Measurements from ENCODE around the gene WDR46.

Gene WDR46

DNA sequence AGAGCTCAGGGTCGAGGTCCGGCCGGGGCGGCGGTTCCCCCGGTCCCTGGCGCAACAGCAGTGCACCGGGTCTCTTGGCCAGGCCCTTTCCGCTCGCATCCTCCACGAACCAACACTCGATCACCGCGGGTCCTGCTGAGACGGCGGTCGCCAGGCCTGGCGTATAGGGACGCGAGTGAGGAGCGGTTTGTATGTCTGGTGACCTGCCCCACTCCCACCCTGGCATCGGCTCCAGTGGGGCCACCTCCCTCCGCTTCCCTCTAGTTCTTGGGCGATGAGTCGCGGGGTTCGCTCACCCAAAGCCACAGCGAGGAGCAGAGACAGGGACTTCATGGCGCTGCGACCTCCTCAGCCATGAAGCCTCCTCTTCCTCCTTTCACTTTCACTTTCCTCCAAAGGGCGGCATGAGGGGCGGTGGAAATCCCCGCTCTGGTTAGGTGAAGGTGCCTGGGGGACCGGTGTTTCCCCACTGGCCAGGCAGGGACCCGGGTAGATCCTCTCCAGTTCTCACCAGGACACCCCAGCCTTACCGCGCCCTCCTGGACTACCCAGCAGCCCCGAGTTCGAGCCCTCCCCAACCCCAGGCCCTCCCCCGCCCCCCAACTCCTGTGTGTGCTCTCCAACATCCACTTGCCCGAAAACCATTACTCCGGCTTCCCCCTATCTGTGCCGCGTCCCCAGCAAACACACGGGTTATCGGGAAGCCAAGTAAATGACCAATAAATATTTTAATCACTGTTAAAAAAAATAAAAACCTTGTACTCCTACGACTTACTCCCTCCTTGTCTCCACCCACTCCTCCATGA is 24.9 kb upstream of the WDR46 start, which contains the start of gene TAPBP:
Gene TAPBP, minus strand, starts transcription at position 370 of the 806 bp plus-strand sequence. Its CDS starts 37 bp downstream, at position 333.
- DNase-seq: peak; percentile 79

DNA sequence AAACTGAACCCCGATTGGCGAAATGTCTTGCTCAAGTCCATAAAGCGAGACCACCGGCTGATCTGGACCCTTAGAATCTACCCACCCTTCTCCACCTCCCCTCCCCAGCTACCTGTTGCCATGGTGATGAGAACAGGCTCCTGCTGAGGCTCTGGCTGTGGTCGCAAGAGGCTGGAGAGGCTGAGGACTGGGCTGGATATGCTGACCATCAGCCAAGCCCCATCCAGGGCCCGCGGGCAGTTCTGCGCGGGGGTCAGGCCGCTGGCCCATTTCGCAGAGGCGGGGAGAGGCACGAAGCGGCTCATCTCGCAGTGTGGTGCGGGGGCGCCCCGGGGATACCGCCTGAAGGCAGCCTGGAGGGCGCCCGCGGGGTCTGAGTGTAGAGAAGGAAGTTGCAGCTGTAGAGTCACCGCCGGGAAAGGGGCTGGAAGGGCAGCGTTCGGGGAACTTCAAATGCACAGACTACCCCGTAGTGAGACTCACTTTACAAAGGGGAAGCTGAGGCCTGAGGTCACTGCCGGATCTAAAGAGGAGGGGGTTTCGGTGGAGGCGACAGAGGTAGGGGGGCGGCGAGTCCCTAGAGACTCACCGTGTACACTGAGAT is 24.2 kb upstream of the WDR46 start:
- DNase-seq: peak; percentile 77

DNA sequence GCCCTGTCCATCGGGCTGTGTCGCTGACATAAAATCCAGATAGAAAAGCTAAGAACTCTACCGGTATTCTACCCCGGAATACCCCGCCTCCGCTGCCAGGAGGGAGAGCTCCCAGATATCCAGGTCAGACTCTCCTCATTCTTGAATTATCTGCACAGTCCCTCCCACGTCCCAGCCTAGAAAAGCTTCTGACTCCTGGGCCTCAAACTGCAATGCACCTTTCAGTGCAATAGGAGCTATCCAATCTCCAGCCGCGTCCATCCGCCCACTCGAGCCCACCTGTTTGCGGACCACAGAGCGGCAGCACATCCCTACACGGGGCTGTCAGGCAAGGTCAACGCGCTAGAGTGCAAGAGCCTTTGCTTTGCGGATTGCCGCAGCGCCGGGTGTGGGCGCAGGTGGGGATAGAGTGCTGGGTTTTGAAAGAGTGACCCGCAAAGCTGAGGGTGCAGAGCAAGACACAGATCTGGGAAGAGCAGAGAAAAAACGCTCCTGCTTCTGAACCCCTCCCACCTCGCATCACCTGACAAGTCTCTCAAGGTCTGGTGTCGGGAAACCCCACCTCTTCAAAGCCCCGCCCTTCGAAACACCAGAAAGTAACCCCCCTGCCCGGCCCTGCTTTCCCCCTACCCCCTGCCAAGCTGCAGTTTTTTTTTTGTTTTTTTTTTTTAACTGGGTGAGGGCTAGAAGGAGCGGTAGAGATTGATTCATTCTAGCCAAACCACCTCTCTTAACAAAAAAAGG is 23.5 kb upstream of the WDR46 start:
- peak; percentile 89 for DNase-seq

DNA sequence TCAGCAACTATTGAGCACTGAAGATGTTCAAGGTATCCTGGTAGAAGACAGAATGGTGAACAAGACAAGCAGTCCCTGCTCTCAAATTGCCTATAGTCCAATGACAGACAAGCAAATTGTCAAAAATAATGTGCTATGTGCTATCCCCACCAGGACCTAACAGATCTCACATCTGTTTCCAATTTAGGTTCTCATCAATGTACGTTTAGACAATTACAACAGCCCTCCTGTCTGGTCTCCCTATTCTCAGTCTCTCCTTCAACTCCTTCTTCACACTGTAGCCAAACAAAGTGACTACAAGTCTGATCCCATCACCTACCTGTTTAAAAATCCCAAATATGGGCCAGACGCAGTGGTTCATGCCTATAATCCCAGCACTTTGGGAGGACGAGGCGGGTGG is 17.3 kb upstream of the WDR46 start:
- DNase-seq: no peak

DNA sequence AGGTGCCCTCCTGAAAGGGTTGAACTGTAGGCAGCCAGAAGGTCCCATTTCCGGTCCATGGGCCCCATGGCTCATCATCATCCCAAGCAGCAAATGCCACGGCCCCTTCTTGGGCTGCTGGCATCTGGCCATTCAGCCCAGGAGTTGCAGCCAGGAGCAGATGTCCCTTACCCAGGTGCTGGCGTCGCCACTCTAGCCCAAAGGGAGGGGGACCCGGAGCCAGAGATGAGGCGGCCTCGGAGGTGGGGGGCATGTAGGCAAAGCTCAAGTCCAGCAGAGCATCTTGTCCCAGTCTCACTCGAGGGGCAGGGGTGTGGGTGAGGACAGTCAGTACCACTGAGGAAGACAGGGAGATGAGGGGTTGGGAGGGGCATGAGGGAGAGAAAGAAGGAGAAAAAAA is 16.0 kb upstream of the WDR46 start:
- no peak for DNase-seq

DNA sequence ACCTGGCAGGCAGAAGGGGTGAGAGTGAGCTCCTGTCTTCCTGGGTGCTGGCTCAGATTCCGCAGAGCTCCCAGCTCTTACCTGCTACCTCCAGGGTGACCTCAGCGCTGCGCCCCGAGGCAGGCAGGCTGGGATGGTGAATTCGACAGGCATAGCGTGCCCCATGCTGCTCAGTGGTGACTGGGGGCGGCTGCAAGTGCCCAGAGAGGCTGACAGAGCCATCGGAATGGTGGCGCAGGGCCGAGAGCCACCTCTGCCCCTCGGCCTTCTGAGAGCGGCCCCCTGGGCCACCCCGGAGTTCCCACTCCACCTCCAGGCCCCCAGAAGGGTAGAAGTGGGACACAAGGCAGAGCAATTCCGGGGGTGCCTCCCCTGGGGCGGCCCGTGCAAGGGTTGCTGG is 15.2 kb upstream of the WDR46 start:
- no peak for DNase-seq

DNA sequence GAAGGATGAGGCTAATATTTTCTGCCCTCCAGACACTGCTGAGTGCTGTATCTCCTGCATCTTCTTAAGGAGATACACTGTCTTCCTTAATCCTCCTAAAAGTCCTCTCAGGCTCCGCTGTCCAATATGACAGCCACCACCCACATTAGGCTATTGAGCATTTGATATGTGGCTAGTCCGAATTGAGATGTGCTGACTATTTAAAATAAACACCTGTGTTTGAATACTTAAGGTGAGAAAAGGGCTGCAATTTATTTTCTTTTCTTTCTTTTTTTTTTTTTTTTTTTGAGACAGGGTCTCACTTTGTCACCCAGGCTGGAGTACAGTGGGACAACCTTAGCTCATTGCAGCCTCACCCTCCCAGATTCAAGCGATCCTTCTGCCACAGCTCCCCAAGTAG is 12.8 kb upstream of the WDR46 start:
- DNase-seq: no peak

DNA sequence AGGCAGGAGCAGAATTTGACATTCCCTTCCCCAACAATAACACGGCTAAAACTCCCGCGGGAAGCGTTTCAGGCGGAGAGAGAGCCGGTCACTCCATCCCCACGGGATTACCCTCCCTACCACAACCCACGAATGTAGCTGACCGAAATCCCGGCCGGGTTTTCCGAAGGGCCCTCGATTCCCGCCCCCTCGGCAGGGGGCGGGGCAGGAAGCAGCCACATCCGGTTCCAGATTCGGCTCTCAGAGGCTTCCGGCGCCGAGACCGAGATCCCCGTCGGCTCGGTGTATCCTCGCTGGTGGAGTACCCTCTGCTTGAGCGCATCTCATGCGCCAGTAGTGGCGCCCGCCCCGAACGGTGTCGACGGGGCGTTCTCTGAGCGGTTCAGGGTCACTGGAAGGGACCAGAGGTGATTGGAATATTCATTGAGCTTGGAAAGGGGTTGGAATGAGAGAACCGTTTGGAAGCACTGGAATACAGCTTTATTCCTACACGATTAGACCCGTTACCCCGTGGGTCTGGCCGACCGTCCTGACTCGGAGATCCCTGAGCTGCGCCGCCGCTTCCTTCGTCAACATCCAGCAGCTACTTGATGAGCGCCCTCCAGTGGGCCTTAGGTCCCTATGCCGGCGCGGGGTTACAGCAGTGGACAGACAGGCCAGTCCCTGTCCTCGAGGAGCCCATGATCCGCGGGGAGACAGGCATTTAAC is 10.4 kb upstream of the WDR46 start:
- peak; percentile 98 for DNase-seq

DNA sequence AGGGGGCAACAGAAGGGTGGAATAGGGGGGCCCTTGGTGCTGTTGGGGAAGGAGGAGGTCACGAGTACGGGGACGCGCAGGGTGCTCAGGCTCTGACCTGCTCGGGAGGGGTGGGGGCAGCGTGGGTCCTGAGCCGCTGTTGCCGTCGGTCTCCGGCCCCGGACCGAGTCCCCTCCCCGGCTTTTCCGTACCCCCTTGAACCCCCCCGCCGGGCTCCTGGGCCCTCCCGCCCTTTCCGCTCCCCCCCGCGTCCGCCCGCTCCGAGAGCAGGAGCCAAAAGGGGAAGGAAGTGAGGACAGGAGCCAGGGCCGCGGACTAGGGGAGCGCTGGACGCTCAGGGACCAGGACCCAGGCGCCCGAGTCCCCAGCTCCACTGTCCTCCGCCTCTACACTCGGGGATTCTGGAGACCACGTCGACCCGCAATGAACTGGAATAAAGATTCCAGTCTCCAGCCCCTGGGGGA is 9.8 kb upstream of the WDR46 start, which contains the start of gene RGL2:
Gene RGL2, minus strand, starts transcription at position 170 of the 464 bp plus-strand sequence. CDS start 332 bp downstream, outside the sequence.
- peak; percentile 93 for DNase-seq

DNA sequence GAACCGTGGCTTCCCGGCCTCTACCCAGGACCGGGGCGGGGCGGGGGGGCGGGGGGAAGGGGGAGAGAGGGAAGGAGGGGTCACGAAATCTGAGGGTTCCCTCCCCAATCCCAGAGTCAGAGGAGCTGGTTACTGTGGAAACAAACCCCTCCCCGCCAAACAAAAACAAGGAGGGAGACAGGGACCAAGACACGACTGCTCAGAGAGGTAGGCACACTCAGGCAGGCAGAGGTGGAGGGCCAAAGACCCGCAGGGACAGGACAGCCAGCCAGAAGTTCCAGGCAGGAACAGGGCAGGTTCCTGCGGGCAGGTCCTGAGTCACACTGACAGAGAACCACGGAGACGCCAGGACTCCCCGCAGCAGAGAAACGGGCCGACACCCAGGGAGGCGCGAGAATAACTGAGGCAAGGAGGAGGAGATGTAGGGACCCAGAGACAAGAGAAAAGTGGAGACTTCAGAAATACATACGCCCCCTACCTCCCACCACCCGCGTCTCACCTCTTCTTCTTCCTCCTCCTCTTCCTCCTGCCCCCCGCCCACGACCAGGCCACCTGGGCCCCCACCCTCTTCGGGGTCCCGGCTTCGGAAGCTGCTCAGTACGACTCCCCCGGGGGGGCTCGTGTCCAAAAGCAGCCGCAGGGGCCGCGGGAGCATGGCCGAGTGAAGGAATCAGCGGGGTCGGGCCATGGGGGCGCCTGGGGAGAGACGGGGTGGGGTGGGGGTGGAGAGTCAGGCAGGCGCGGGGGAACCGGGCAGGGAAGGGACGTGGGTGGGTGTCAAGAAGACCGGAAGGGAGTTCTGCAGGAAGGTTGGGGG is 9.1 kb upstream of the WDR46 start:
- peak; percentile 90 for DNase-seq

DNA sequence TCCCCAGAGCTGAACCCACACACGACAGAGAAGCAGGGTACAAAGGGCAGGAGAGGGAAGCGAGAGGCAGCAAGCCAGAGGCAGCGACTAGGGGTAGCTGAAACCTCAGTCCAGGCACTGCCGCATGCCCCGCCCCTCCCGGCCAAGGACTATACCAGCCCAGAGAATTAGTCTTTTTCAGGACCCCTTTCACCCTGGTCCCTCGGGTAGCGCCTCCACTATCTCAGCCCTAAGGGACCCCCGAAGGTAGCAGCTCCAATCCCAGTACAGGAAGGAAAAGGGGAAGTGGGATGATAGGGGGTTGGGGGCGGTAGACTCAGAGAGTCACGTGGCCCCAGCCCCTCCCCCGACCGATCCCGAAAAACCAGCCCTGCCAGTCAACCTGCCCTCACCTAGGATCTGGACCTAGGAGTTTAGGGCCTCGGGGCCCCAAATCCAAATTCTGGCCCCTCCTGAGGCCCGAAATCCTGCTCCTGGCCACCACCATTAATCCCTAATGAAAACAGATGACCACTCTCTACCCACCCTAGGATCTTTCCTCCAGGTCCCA is 8.4 kb upstream of the WDR46 start:
- peak; percentile 56 for DNase-seq

DNA sequence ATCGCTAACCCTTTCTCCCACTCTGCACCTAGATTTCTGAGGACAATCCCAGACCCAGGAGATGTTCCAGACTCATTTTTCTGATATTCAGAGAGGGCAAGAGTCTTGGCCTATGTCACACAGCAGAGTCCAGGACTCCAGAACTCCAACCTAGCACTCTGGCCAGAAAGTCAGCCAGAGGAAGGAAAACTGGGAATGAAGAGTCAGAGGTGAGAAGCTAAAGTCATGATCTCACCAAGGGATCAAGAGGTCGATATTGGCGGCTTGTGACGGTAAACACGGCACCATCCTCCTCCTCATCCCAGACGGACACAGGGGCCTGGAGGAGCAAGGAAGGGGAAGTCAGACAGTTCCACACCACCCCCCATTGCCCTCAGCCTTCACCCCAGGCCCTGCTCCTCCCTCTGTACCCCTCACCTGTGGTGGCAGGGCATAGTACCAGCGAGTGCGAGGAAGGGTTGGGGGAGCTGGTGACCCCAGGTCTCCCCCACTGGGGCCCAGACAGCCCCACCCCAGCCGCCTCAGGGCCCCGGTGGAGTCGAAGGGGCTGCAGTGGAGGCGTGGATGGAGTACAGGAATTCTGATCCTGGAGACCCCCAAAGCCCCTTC is 7.9 kb upstream of the WDR46 start:
- no peak for DNase-seq

DNA sequence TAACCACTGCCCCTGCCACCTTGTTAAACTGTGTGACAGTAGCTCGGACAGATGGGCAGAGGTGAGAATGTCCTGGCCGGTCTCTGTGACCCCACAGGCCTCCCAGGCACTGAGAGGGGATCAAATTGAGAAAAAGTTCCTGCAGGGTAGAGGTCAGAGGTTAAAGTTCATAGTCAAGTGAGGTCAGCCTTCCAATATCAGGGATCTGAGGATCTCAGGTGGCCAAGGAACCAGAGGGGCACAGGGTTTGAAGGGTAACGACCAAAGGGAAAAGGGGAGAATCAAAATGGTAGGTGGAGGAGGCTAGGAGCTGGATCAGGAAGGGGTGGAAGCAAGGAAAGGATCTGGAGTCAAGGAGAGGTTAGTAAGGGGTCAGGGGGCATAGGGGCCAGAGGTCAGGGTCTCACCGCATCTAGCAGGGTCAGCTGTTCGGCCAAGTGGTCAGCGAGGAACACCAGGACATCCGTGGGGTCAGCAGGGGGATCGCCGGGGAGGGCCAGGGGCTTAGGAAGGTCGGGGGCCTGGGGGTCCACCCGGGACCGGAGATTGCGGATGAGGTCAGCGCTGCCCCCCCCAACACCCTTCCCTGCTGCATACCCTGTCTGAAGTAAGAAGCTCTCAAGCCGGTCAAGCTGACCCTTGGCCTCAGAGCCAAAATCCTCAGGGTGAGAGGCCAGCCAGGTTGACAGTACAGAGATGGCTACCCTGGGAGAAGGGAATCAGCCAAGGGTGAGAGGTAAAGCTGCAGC is 6.8 kb upstream of the WDR46 start:
- DNase-seq: no peak

DNA sequence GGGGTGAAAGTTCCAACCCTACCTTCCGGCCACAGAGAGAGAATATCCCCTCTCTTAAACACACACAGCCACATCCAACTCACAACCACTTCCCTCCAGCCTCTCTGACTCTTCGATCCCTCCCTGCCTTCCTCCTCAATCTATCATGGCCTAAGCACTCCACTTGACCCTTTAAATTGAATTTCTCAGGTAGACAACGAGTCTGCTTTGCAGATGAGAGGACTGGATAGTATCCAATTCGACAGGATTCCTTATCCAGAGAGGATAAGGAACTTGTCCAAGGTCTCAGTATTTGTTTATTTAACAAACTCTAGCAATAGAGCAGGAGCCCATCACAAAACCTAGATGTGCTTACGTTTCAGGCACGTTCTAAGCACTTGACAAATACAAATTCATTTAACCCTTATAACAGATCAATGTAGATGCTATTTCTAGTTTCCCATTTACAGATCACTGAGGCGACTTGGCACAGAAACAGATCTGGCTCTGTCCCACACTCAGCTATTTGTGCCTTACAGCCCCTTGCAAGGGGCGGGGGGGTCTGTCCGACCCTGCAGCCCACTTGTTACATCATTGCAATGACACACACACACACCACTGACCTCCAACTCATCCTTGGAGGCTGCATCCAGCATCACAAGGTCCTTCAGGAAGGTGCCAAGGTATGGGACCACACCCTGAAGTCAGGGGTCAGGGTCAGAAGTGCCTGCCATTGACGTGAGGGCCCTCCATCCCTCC is 5.2 kb upstream of the WDR46 start:
- DNase-seq: no peak

DNA sequence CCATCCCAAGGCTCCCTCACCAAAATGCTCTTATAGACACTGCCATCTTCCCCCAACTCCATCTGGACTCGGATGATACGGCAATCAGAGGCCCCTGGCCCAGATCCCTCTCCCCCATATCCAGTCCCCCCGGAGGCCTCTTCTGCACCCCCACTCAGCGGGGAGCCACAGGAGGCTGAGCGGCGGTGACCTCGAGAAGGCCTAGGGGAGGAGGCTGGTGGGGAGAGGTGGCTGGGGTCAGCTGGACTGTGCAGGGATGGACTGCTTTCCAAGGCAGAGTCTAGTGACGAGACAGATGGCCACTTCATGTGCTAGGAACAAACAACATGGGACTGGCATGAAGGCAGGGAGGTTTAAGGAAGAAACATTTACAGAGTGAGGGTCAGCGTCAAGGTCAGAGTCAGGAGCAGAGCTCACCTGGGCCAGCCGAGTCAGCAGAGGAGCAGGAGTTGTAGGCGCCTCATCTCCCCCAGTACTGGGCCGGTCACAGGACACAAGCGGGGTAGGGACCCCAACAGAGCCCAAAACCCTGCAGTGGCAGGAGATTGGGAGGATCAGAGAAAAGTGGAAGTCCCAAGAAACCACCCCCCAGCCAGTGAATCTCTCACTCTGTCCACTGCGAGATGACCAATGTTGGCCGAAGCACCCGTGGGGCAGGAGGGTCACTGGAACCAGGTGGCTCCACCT is 4.1 kb upstream of the WDR46 start:
- no peak for DNase-seq

DNA sequence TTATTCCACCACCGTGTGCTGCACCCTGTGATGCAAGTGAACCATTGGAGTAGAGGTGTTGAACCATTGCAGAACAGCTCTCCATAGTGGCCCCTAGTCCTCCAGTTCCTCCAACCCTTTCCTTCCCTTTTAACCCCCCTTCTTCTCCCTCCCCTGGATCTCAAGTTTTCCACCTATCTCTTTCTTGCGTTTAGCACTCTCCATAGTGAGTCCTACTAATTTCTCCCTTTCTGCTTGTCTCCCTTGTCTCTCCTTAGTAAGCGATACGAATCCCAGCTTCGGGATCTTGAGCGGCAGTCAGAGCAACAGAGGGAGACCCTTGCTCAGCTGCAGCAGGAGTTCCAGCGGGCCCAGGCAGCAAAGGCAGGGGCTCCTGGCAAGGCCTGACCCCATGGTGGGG is 1.4 kb upstream of the WDR46 start:
- DNase-seq: peak; percentile 13

DNA sequence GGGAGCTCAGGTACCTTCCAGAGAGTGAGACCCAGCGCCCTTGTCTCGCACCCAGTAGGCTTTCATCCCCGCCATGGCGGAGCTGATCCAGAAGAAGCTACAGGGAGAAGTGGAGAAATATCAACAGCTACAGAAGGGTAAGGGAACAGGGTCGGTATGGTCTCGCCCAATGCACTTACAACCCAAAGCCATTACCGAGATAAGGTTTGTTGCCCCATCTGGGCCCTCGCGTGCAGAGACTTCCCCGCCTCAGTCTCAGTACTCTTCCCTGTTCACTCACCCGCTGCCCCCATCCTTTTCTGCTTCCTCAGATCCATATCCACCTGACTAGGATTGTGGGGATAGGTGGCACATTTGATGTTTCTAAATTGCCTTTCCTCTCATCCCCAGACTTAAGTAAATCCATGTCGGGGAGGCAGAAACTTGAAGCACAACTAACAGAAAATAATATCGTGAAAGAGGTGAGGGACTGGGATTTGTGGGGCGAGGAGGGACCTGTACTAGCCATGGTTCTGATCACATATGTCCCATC is 811 bp upstream of the WDR46 start:
- DNase-seq: peak; percentile 72

DNA sequence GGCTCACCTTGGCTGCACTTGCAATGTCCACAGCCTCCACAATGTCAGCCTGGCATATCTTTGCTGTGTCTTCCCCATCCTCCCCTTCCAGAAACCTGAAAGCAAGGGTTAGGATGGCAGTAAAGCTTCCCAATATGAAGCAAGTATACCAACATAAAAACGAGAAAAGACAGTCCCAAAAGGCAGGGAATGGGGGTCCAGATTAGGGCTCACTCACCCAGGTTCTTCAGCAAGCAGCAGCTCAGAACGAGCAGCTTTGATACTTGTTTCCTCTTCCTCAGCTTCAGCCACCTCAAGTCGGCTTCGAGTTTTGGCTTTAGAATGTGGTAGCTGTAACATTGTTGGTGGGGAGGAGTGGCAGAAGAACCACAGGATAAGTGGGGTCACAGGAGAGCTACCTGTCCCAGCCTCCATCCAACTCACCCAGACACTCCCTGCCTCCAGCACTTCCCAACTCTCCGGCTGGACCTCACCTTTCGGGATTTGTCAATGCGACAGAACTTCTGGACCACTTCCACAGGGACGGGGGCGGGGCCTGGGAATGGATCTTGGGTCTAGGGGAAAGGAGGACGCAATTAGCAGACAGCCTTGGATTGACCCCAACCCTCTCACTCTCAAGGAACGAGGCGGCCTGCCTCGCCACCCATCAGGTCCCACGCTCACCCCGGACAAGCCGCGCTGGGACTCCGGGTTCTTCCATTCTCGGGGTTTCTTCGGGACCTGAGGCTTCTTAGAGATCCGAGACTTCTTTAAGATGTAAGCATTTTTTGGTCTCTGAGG is 708 bp downstream of the WDR46 start:
- DNase-seq: peak; percentile 18

Data from hematopoietic multipotent progenitor cell treated with erythropoietin and hydrocortisone succinate and interleukin-3 and kit ligand, for 4 days (in vitro differentiated cells).